ENCODE data around the gene VDR. TPM values are rescaled to one million over a fixed set of nuclear protein-coding genes. Genes with fewer than 3 reads are reported as not detected.

The VDR gene
- total RNA-seq, 3 donors from 2014 or later = 1.6 to 41.7 (median 16.1) TPM

DNA sequence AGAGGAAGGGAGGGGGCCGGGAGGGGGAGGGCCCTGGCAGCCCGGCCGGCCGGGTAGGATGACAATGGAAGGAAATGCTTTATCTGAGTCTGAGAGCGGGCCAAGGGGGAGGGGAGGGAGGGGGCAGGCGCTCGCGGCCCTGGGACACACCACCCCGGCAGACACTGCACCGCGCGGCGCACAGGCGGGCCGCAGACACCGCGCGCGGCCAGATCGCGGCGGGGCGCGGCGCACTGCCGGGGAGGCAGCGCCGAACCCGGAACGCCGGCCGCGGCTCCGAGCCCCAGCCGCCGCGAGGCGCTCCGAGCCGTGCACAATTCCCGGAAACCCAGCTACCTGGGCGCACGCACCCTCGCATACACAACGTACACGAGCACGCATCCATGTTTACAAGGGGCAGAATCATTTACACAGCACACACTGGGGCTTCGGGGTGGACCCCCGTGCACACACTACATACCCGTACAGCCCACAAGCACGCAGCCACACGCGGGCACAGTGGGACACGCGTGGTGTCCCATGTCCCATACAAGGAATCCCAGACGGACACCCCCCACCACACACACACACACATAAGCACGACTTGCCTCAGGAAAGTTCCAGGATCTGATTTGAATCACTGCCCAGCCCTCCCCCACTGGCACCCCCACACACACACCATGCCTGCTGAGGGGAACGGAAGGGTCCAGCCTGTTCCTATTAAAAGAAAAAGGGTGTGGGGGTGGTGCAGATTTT, 84.7 kb downstream of the VDR start, which contains the start of gene HDAC7:
Gene HDAC7, minus strand, starts transcription at position 8 of the 735 bp plus-strand sequence. CDS start 118 bp downstream, outside the sequence.
- DNase-seq (ENCODE audit: low spot score in 2 of 2) = peak; percentile 81 to 84
- Histone ChIP-seq H3K4me3 (peak within 1 kb of the TSS; percentile 75 to 99 (median 91)), H3K36me3 (no peaks in the 10 kb centered on the region), H3K4me1 (peaks cover 38 to 47% of the 10 kb centered on the region in 2 donors), H3K27ac (peak within 1 kb of the TSS; percentile 98 to 100), H3K27me3 (no peaks in the 10 kb centered on the region), H3K9me3 (no peaks in the 10 kb centered on the region)
- peak; percentile 28 to 46 (median 42) for TF ChIP-seq POLR2AphosphoS5 (IDR thresholded peaks at IDR 0.05)
- TF ChIP-seq POLR2A (IDR thresholded peaks at IDR 0.05) = no peak
- peak in 1 of 3 donors; percentile 17 for TF ChIP-seq CTCF (IDR thresholded peaks at IDR 0.05)
- intact Hi-C loops (cut with DNase I; ENCODE audit: low total_unique reads) = no loop called here

DNA sequence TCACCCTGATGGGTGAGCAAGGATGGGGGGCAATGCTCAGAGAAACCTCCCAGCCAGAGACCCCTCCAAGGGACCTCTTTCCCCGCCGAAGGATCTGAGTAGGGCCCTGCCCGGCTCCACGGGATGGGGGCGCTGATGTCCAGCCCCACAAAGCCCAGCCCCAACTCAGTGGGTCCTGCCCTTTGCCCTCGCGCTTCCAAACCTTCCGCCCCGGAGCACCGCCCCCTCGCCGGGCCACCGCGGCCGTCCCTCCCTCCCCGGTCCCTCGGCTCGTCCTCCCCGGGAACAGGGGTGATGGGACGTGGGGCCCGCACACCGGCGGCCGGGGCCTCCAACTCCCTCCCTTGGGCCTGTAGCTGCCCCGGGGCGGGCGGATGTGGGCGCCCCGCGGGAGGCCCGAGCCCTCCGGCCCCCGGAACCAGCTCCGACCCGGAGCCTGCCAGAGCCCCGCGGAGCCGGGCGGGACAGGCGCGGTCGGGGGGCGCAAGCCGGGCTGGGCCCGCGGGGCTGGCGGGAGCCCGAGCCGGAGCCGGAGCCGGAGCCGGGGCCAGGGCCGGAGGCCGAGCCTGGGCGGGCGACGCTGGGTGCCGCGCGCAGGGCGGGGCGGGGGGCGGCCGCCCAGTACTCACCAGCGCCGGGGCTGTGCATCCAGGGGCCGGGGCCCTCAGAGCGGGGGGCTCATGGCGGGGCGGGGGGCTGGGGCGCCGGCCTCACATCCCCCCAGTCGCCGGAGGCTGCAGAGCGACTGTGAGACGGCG, 85.5 kb downstream of the VDR start:
- Histone ChIP-seq H3K36me3 (no peaks in the 10 kb centered on the region), H3K4me1 (peaks cover 40 to 54% of the 10 kb centered on the region in 2 donors), H3K4me3 (peak overlapping the region; percentile 75 to 99 (median 91)), H3K9me3 (no peaks in the 10 kb centered on the region), H3K27me3 (no peaks in the 10 kb centered on the region), H3K27ac (peak overlapping the region; percentile 98 to 100)
- intact Hi-C loops (cut with DNase I; ENCODE audit: low total_unique reads) = no loop called here
- peak in 1 of 2 donors; percentile 53 for DNase-seq (ENCODE audit: low spot score in 2 of 2)
- TF ChIP-seq POLR2AphosphoS5 (IDR thresholded peaks at IDR 0.05) = peak; percentile 13 to 42 (median 18)
- no peak for TF ChIP-seq CTCF (IDR thresholded peaks at IDR 0.05)
- no peak for TF ChIP-seq POLR2A (IDR thresholded peaks at IDR 0.05)

- DNase-seq (ENCODE audit: low spot score in 2 of 2) = no peak
- intact Hi-C loops (cut with DNase I; ENCODE audit: low total_unique reads) = no loop called here
- peak in 1 of 3 donors; percentile 12 for TF ChIP-seq POLR2AphosphoS5 (IDR thresholded peaks at IDR 0.05)
- TF ChIP-seq POLR2A (IDR thresholded peaks at IDR 0.05) = no peak
- no peak for TF ChIP-seq CTCF (IDR thresholded peaks at IDR 0.05)
Observed at GRCh38 chr12:47818467-47819137, 86.2 kb downstream of the VDR start.

DNA sequence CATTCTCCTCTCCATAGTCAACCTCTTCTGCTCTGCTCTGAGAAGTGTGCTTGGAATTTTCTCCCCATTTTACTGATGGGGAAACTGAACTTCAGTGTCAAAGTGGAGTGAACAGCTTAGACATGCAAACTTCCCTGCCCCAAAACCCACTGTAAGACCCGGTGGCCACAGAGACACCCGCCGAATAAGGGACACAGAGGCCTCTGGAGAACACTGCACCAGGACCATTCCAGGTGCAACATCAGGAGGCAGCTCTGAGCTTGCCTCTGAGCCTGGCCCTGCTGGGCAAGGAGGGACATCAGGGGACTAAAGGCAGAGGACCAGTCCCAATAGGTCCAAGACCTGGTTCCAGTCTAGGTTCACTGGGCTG, 86.8 kb downstream of the VDR start:
- H3K4me3 ChIP-seq = peak overlapping the region; percentile 75 to 99 (median 91)
- no peaks in the 10 kb centered on the region for H3K36me3 ChIP-seq
- DNase-seq (ENCODE audit: low spot score in 2 of 2) = no peak
- intact Hi-C loops (cut with DNase I; ENCODE audit: low total_unique reads) = no loop called here
- TF ChIP-seq POLR2AphosphoS5 (IDR thresholded peaks at IDR 0.05) = no peak
- no peak for TF ChIP-seq CTCF (IDR thresholded peaks at IDR 0.05)
- no peak for TF ChIP-seq POLR2A (IDR thresholded peaks at IDR 0.05)
- H3K27ac ChIP-seq = peak overlapping the region; percentile 98 to 100
- H3K4me1 ChIP-seq = peaks cover 50 to 58% of the 10 kb centered on the region in 2 donors
- H3K27me3 ChIP-seq = no peaks in the 10 kb centered on the region
- H3K9me3 ChIP-seq = no peaks in the 10 kb centered on the region

More at GRCh38 chr12:47818467-47819137, 86.2 kb downstream of the VDR start:
- no peaks in the 10 kb centered on the region for H3K27me3 ChIP-seq
- H3K4me1 ChIP-seq = peaks cover 47 to 54% of the 10 kb centered on the region in 2 donors
- H3K27ac ChIP-seq = peak overlapping the region; percentile 98 to 100
- H3K4me3 ChIP-seq = peak overlapping the region; percentile 75 to 99 (median 91)
- H3K9me3 ChIP-seq = no peaks in the 10 kb centered on the region
- H3K36me3 ChIP-seq = no peaks in the 10 kb centered on the region
